Germinal center (tissue), 1 donor: Measurements from ENCODE around the gene PRTN3.
"Not testable (repeated sequence)": the region's sequence is repeated elsewhere in the genome, so short reads cannot be mapped to it uniquely, and the experiment has no call there.

Experiments used
- DNase-seq: peaks from one replicate; pipeline ENCODE4 v3.0.0; 2012; ENCODE audit warnings: mixed read lengths, low spot score

The PRTN3 gene

DNA sequence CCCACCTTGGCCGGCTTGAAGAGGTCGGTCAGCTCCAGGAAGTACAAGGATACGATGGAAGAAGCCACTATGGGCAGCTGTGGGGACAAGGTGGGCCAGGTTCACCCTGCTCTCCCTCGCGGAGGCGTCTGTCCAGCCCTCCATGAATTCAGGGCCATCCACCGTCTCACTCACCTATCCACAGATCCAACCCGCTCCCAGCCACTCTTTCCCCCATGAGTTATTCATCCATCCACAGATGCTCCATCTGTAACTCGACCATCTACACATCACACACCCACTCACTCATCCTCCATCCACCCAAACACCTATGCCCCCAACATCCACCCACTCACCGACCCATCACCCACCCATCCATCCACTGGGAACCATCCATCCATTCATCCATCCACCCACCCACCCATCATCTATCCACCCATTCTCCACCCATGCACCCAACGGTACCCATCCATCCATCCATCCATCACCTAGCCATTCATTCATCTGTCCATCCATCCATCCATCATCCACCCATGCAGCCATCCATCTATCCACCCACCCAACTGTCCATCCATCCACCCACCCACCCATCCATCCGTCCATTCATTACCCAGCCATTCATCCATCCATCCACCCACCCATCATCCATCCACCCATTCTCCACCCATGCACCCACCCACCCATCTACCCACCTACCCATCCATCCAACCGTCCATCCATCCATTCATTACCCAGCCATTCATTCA is 24.9 kb upstream of the PRTN3 start:
- no peak for DNase-seq

DNA sequence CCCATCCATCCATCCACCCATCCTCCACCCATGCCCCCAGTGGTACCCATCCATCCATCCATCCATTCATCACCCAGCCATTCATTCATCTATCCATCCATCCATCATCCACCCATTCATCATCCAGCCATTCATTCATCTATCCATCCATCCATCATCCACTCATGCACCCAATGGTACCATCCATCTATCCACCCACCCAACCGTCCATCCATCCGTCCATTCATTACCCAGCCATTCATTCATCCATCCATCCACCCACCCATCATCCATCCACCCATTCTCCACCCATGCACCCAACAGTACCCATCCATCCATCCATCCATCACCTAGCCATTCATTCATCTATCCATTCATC is 24.3 kb upstream of the PRTN3 start:
- DNase-seq, result no peak

DNA sequence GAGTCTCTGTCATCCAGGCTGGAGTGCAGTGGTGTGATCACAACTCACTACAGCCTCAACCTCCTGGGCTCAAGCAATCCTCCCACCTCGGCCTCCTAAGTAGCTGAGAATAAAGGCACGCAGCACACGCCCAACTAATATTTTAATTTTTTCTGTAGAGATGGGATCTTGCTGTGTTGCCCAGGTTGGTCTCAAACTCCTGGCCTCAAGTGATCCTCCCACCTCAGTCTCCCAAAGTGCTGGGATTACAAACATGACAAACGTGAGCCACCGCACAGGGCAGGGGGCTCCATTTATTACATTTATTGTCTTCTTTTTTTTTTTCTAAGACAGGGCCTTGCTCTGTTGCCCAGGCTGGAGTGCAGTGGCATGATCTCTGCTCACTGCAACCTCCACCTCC is 20.6 kb upstream of the PRTN3 start:
- not testable (repeated sequence) for DNase-seq

DNA sequence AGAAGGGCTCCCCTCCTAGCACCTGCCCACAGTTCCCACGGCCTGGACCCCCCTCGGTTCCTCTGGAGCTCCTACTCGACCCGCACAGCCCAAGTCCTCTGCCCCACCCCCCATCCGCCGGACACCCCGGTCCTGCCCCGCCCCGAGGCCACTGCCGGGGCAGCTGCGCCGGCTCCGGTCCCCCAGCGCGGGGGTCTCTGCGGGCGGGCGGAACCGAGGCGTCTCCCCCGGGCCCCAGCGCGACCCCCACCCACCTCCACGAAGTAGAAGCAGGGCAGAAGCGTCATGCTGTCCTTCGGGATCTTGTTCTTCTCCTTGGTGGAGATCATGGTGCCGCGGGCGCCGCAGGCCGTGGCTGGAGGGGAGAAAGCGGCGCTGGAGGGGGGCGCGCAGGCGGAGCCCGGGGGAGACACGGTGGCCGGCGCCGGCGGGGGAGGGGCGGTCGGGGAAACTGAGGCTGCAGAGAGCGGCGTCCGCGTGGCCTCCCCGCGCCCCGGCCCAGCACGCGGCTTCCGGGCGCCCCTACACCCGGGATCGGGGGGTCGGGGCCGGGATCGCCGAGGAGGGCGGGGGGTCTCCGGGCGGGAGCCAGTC is 19.5 kb upstream of the PRTN3 start:
- no peak for DNase-seq

DNA sequence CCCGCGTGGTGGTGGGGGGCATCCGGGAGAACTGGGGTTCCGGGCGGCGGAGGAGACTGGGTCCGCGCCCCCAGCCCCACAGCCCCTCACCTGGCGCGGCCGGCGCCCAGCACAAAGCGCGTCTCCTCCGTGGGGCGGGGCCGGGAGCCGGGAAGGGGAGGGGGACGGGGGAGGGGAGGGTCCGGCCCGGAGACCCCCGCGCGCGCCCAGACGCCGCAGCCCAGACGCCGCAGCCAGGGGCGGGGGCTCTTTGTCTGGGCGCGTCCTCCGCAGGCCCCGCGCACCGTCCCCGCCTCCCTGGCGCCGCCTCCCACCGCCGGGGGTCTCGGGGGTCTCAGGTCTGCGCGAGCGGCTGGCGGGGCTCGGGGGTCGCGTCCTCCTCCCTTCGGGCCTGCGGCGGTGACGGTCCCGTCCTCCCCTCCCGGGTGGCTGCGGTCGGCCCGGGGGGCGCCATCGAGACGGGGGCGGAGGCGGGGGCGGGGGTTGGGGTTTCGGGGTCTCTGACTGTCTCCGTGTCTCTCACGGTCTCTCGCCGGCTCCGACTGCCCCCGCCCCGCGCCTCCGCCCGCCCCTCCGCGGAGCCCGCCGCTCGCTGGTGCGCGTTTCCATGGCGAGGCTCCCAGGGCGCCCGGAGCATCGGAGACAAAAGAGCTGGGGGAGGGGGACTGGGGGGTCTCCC is 18.8 kb upstream of the PRTN3 start, which contains the start of gene PLPPR3:
TSS of gene PLPPR3 (minus strand) at position 131 of the 679 bp plus-strand sequence. CDS start 396 bp downstream, outside the sequence.
- DNase-seq, result no peak

DNA sequence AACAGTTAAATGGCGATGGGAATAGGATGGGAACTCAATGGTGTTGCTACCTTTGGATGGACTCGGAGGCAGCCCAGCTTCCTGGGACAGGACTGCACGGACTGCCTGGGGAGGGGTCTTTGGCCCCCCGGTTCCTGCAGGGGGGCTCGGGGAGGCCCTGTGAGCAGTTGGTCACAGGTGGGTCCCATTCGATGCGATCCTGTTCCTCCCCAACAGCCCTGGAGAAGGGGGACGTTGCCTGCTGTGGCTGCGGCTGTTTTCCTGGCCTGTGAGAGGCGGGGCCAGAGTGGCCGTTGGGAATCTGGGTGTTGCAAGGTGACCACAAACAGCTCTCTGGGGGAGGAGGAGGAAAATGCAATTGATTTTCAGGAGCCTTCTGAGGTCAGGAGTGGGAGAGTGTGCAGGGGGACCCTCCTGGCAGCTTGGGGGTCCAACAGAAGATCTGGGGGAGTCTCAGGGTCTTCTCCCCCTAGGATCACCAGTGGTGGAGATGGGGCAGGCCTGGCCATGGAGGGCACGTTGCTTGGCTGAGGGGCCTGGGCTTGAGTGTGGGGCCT is 17.2 kb upstream of the PRTN3 start:
- DNase-seq, result no peak

DNA sequence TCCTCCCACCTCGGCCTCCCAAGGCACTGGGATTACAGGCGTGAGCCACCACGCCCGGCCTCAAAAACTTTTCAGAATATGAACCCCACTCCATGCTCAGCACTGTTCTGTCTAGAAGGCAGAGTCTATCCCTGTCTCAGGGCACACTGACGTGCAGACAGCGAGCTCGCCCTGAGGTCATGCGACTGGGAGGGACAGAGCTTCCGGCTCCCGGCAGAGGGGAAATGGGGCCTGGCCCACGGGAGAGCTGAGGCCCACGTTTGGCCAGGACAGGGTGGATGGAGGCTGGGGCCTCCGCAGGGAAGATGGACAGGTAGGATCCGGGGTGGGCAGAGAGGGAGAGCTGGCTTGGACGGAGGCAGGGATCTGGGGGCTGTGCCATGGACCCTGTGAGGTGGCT is 15.9 kb upstream of the PRTN3 start:
- DNase-seq, result no peak

DNA sequence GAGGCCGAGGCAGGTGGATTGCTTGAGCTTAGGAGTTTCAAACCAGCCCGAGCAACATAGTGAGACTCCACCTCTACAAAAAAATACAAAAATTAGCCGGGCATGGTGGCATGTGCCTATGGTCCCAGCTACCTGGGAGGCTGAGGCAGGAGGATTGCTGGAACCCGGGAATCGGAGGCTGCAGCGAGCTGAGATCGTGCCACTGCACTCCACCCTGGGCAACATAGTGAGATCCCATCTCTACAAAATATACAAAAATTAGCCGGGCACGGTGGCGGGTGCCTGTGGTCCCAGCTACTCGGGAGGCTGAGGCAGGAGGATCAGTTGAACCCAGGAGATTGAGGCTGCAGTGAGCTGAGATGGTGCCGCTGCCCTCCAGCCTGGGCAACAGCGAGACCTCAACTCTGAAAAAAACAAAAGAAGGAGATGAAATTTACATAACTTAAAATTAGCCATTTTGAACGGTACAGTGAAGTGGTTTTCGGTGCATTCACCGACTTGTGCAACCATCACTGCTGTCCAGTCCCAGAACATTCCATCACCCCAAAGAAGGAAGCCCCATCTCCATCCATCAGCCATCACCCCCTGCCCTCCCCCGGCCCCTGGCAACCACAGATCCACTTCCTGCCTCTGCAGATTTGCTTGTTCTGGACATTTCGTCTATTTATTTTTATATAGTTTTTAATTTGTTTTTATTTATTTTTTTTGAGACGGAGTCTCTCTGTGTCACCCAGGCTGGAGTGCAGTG is 14.7 kb upstream of the PRTN3 start:
- DNase-seq, result no peak

DNA sequence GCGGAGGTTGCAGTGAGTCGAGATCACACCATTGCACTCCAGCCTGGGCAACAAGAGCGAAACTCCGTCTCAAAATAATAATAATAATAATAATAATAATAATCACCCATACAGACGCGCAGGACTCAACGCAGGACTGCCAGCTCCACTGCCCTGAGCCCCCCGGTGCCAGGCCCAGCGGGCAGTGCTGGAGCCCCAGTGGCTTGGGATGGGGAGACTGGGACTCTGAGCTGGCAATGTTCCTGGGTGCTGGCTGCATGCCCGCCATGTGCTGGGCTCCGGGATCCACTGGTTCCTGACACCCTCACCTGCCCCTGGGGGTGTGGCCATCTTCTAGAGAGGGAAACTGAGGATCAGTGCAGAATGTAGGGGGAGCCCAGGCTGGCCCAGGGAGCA is 13.5 kb upstream of the PRTN3 start:
- no peak for DNase-seq

DNA sequence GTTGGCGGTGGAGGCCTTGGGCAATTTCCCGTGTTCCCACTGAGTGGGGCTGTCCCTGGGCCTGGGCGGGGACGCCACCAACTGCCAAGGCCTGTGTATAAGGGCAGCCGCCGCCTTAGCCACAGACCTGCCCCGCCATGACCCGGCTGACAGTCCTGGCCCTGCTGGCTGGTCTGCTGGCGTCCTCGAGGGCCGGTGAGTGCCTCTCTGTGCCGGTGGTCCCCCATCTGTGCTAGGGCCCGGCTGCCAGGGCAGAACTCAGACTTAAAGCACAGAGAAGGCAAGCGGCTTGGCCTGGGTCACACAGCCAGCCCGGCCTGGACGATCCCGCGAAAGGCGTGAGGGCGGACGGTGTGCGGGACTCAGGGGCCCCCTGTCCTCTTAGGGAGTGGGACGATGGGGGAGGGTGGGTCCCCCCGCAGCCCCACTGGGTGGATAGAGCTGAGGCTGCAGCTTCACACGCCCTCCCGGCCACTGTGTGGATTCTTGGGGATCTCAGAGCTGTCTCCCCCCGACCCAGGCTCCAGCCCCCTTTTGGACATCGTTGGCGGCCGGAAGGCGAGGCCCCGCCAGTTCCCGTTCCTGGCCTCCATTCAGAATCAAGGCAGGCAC is 13.0 kb upstream of the PRTN3 start, which contains the start of gene AZU1:
TSS of gene AZU1 (plus strand) at position 128 of the 612 bp plus-strand sequence. CDS start at position 138, 10 bp downstream.
- DNase-seq, result no peak

DNA sequence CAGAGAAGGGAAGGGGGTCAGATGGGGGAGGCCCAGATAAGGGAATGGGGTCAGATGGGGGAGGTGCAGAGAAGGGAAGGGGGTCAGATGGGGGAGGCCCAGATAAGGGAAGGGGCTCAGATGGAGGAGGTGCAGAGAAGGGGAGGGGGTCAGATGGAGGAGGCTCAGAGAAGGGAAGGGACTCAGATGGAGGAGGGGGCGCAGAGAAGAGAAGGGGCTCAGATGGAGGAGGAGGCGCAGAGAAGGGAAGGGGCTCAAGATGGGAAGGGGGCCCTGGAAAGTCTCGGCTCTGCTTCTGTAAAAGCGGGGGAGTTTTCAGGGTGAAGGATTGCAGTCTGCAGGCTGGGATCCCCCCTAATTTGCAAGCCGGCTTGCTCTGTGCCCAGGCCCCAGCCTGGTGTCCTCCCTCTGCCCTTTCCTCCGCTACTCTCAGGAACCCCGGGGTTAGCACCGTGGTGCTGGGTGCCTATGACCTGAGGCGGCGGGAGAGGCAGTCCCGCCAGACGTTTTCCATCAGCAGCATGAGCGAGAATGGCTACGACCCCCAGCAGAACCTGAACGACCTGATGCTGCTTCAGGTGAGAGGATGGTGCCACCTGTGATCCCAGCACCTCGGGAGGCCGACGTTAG is 11.6 kb upstream of the PRTN3 start:
- DNase-seq, result no peak

DNA sequence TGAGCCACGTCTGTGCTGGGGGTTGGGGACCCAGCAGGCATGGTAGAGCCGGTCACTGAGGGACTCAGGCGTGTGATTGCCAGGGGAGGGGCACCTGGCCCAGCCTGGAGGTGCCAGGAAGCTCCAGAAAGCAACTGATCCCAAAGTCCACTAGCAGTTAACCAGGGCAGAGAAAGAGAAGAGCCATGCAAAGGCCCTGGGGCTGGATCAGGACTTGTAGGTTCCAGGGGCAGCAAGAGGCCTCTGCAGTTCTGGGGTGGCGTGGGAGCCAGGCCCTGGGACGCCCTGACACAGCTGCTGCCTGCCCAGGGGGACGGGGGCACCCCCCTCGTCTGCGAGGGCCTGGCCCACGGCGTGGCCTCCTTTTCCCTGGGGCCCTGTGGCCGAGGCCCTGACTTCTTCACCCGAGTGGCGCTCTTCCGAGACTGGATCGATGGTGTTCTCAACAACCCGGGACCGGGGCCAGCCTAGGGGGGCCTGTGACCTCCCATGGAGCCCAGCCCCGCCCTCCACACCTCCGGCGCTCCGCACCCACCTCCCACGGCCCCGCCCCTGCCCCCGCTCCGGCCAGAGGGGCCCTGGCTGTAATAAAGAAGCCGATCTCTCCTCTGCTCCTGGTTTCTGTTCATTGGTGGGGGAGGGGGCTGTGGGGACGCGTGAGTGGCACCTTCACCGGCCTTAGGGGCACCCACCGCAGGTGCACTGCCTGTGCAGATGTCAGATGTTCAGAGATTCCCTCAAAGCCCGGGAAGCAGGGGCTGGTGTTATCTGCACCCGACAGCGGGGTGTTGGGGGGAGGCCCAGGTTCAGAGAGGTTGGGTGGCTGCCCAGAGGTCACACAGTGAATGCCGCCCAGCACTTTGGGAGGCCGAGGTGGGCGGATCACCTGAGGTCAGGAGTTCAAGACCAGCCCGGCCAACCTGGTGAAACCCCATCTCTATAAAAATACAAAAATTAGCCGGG is 9.1 kb upstream of the PRTN3 start:
- no peak for DNase-seq

DNA sequence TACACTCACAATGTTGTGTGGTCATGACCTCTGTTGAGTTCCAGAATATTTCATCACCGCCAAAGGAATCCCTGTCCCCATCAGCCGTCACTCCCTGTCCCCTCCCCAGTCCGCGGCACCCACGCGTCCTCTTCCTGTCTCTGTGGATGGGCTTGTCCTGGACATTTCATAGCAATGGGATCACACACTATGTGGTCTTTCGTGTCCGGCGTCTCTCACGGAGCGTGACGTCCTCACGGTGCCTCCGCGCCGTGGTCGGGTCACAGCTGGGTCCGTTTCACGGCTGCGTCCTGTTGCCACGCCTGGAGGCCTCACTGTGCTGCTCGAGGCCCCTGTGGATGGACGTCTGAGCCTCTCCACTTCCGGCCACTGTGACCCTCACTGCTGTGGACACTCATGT is 6.6 kb upstream of the PRTN3 start:
- DNase-seq, result no peak

DNA sequence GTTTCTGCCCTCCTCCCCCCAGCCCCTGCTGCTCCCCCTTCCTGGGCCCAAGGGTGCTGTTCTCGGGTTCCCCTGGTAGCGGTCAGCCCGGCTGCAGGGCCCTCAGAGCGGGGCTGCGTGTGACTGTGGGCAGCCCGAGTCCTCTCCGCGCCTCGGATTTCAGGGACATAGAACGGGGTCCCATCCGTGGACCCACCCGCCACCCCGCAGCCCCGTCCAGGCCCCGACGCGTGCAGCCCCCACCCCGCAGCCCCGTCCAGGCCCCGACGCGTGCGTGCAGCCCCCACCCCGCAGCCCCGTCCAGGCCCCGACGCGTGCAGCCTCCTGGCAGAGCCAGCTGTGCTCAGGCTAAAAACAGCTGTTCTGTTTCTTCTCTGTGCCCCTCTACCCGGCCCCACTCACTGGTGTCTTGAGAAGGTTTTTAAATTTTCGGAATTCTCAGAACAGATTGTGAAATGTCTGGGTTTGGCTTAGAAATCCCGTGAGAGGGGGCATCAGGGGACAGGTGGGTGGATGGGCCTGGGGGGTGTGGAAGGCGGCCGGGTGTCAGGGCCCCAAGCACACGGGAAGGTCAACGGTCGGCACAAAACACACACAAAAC is 5.5 kb upstream of the PRTN3 start:
- no peak for DNase-seq

DNA sequence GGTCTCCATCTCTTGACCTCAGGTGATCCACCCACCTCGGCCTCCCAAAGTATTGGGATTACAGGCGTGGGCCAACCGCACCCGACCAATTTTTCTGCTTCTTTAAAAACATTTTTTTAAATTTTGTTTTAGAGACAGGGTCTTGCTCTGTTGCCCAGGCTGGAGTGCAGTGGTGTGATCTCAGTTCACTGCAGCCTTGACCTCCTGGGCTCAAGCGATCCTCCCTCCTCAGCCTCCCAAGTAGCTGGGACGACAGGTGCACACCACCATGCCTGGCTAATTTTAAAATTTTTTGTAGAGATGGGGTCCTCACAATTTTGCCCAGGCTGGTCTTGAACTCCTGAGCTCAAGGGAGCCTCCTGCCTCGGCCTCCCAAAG is 2.0 kb downstream of the PRTN3 start:
- not testable (repeated sequence) for DNase-seq

DNA sequence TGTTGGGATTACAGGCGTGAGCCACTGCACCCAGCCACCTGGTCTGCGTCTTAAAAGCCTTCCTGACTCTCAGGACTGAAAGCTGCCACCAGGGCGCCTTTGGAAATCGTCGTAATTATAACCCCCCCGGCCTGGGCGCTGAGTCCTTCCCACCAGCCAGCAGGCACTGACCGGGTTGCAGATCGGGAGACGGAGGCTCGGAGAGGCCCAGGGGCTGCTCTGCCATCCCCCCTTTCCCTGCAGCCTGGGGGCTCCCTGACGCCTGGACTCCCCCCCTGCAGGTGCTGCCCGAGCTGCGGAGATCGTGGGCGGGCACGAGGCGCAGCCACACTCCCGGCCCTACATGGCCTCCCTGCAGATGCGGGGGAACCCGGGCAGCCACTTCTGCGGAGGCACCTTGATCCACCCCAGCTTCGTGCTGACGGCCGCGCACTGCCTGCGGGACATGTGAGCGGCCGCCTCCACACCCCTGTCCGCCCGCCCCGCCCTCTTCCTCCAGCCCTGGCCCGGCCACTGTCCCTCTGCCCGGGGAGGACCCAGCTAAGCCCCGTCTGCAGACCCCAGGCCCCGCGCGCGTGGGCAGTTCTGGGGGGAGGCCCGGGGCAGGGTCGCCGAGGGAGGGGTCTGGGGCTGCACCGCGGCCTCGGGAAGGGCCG is 2.5 kb downstream of the PRTN3 start:
- DNase-seq, result no peak

DNA sequence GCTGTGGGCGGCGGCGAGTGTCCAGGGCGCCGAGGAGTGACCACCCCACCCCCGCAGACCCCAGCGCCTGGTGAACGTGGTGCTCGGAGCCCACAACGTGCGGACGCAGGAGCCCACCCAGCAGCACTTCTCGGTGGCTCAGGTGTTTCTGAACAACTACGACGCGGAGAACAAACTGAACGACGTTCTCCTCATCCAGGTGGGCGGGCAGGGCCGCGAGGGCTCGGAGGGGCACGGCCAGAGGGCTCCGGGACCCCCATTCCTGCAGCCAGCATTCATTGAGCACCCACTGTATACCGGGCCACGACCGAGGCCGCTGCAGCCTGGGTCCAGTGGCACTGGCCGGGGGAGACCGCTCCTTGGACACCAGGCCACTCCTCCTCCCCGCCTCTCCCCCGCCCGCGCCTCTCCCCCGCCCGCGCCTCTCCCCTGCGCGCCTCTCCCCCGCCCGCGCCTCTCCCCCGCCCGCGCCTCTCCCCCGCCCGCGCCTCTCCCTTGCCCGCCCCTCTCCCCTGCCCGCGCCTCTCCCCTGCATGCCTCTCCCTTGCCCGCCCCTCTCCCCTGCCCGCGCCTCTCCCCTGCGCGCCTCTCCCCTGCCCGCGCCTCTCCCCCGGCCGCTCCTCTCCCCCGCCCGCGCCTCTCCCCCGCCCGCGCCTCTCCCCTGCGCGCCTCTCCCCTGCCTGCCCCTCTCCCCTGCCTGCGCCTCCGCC is 3.2 kb downstream of the PRTN3 start:
- no peak for DNase-seq

DNA sequence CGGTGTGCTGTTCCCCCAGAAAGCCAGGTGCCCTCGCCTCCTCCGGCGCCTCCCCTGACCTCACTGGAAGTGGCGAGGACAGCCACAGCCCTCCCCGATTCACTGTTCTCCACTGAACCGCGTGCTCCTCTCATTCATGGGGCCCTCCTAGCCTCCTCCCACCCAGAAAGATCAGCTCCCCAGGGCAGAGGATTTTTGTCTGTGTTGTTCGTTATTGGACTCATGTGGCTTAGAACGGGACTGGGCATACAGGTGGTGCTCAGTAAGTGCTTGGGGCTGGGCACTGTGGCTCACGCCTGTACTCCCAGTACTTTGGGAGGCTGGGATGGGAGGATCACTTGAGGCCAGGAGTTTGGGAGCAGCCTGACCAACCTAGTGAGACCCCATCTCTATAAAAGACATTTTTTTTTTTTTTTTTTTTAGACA is 3.8 kb downstream of the PRTN3 start:
- no peak for DNase-seq
